Peyer's patch (tissue), 4 donors: ENCODE measurements around the gene NMT1. TPM values are rescaled to one million over a fixed set of nuclear protein-coding genes. Genes with fewer than 3 reads are reported as not detected.

Source experiments
- DNase-seq, 3 donors: peaks; one replicate each; pipeline ENCODE4 v3.0.0-alpha.2; 2017 to 2019
- H3K27ac ChIP-seq, 4 donors: fragments of 200-600 bp; sonication (generic); one replicate each; pipeline ENCODE4 v1.5.1; 2016 to 2019
- H3K27me3 ChIP-seq, 2 donors: fragments of 200-600 bp; sonication (generic); one replicate each; pipeline ENCODE4 v1.5.1; 2019
- H3K36me3 ChIP-seq, 3 donors: fragments of 200-600 bp; sonication (generic); one replicate each; pipeline ENCODE4 v1.5.1; 2016 to 2019
- H3K4me1 ChIP-seq, 4 donors: fragments of 200-600 bp; sonication (generic); one replicate each; pipeline ENCODE4 v1.5.1; 2016 to 2019
- H3K4me3 ChIP-seq, 4 donors: fragments of 200-600 bp; sonication (generic); 1 replicate in 3 of 4; 2 replicates in 1 of 4; pipeline ENCODE4 v1.5.1; 2016 to 2019; ENCODE audit warnings: mild to moderate bottlenecking in 1 of 4
- H3K9me3 ChIP-seq, 4 donors: fragments of 200-600 bp; sonication (generic); one replicate each; pipeline ENCODE4 v1.5.1; 2016 to 2019; ENCODE audit warnings: mild to moderate bottlenecking in 1 of 4
- POLR2A ChIP-seq, 2 donors: fragments of 450-650 bp; IDR thresholded peaks; one replicate each; pipeline ENCODE4 v1.5.1; 2017; ENCODE audit warnings: antibody characterized with exemption in 2 of 2, mild to moderate bottlenecking in 2 of 2, moderate library complexity in 2 of 2
- total RNA-seq, 4 donors: library from RNA; depleted of rRNA; stranded (reverse); fragments of >200 nt; gene quantifications; one replicate each; pipeline ENCODE4 v1.1.0, GENCODE V29; 2016
- TF ChIP-seq, protein P1 (sequence below), 6 experiments: fragments of 450-650 bp in 4 of 6; fragments of 200-600 bp in 2 of 6; sonication (generic) in 1 of 6; IDR thresholded peaks; one replicate each; pipeline ENCODE4 v1.5.1; 2017 to 2019; ENCODE audit warnings: antibody characterized with exemption in 6 of 6, mild to moderate bottlenecking in 3 of 6, moderate library complexity in 1 of 6

NMT1 gene
- total RNA-seq, 4 donors from 2014 or later: 60.9 to 111 (median 77.1) TPM

DNA sequence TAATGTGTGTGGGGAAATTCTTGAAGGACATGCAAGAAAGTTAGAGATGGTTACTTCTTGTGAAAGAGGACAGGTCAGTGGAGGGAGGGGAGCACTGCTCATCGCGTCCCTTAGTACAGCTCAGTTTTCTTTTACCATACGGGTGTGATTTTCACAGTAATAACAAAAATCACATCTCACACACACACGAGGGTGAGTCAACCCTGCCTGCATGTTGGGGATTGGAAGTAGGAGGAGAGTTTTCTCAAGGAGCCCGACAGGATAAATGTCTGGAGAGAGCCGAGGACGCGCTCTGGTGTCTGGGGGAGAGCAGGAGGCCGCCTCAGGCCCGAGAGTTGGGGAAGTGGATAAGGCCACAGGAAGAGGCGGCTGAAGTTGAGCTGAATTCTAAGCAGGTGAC, 54.8 kb downstream of the NMT1 start:
- Histone ChIP-seq H3K9me3 (no peaks in the 10 kb centered on the region), H3K4me3 (no peak overlapping the region), H3K4me1 (peaks cover 0 to 2% (median 0%) of the 10 kb centered on the region in 4 donors), H3K36me3 (peaks cover 0 to 4% (median 0%) of the 10 kb centered on the region in 3 donors), H3K27me3 (no peaks in the 10 kb centered on the region), H3K27ac (no peak overlapping the region)
- TF ChIP-seq POLR2A (IDR thresholded peaks at IDR 0.05): no peak
- TF ChIP-seq, protein P1, sequence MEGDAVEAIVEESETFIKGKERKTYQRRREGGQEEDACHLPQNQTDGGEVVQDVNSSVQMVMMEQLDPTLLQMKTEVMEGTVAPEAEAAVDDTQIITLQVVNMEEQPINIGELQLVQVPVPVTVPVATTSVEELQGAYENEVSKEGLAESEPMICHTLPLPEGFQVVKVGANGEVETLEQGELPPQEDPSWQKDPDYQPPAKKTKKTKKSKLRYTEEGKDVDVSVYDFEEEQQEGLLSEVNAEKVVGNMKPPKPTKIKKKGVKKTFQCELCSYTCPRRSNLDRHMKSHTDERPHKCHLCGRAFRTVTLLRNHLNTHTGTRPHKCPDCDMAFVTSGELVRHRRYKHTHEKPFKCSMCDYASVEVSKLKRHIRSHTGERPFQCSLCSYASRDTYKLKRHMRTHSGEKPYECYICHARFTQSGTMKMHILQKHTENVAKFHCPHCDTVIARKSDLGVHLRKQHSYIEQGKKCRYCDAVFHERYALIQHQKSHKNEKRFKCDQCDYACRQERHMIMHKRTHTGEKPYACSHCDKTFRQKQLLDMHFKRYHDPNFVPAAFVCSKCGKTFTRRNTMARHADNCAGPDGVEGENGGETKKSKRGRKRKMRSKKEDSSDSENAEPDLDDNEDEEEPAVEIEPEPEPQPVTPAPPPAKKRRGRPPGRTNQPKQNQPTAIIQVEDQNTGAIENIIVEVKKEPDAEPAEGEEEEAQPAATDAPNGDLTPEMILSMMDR (IDR thresholded peaks at IDR 0.05): no peak
- DNase-seq: no peak

DNA sequence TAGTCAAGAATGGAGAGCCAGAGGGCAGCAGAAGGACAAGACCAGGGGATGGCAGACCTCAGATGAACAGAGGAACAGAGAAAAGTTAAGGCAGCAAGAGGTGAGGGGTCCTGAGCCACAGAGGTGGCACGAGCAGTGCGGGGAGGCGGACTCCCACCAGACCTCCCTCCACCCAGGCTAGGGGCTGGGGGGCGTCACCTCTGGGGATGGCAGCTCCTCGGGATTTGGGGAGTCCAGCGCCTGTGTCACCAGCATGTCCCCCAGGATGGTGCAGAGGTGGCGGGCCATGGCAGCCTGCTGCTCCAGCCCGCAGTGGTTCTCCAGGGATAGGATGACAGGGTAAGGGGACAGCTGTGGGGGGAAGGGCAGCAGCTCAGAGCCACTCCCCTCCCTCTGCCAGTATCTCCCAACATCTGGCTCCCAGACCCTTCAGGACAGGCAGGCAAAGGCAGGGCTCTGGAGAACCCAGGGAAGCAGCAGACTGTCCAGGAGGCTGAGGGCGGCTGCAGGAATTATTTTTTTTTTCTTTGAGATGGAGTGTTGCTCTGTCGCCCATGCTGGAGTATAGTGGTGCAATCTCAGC, 55.4 kb downstream of the NMT1 start:
- Histone ChIP-seq H3K27me3 (no peaks in the 10 kb centered on the region), H3K27ac (no peak overlapping the region), H3K4me3 (no peak overlapping the region), H3K36me3 (peaks cover 0 to 4% (median 0%) of the 10 kb centered on the region in 3 donors), H3K9me3 (no peaks in the 10 kb centered on the region), H3K4me1 (no peaks in the 10 kb centered on the region)
- no peak for TF ChIP-seq POLR2A (IDR thresholded peaks at IDR 0.05)
- TF ChIP-seq, protein P1 (IDR thresholded peaks at IDR 0.05): no peak
- DNase-seq: no peak

DNA sequence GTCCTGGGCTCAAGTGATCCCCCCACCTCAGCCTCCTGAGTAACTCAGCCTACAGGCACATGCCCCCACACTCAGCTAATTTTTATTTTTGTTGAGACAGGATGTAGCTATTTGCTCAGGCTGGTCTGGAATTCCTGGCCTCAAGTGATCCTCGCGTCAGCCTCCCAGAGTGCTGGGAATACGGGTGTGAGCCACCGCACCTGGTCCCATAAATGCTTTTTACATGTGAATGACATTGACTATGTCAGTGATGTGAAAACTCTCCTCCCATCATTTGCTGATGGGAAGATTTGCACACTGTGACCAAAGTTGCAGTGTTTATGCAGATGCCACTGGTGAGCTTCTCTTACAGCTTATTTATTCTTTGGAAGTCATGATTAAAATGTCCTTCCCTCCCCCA, 56.2 kb downstream of the NMT1 start:
- Histone ChIP-seq H3K4me1 (peaks cover 0 to 5% (median 0%) of the 10 kb centered on the region in 4 donors), H3K27me3 (no peaks in the 10 kb centered on the region), H3K27ac (no peak overlapping the region), H3K4me3 (no peak overlapping the region), H3K9me3 (no peaks in the 10 kb centered on the region), H3K36me3 (peaks cover 0 to 4% (median 0%) of the 10 kb centered on the region in 3 donors)
- TF ChIP-seq, protein P1 (IDR thresholded peaks at IDR 0.05): no peak
- no peak for TF ChIP-seq POLR2A (IDR thresholded peaks at IDR 0.05)
- no peak for DNase-seq

DNA sequence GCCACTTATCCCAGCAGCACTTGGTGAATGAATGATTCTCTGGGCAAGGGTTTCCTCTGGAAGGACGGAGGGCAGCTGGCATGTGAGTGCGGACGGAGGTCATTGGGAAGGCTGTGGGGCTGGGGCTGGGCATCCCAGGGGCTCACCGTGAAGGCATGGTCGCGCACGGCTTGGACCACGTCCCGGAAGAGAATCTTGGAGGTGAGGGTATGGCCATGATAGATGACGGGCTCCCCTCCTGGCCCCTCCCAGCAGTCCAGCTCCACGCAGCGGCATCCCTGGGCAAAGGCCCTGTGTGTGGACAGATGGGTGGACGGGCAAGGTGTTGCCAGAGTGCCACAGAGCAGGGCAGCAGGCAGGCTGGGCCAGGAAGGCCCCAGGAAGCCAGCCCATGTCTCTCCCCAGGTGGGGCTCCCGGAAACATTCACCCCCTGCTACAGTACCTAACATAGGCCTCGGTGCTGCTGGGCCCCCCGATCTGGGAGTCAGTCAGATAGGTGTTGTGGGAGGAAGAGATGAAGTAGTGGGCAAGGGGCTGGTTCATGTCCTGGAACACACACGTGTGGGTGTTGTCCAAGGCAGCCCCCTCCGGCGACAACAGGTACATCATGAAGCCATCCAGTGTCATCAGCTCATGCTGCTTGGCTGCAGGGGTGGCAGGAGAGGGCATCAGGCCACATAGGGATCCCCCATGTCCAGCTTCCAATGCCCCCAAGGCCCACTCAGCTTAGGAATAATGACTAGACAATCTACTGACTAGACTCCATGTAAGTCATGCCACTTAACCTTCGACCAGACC, 56.9 kb downstream of the NMT1 start:
- DNase-seq: no peak
- H3K36me3 ChIP-seq: peaks cover 0 to 4% (median 0%) of the 10 kb centered on the region in 3 donors
- H3K27me3 ChIP-seq: no peaks in the 10 kb centered on the region
- H3K27ac ChIP-seq: no peak overlapping the region
- H3K4me1 ChIP-seq: peaks cover 0 to 12% (median 0%) of the 10 kb centered on the region in 4 donors
- no peak overlapping the region for H3K4me3 ChIP-seq
- TF ChIP-seq, protein P1 (IDR thresholded peaks at IDR 0.05): no peak
- TF ChIP-seq POLR2A (IDR thresholded peaks at IDR 0.05): no peak
- H3K9me3 ChIP-seq: no peaks in the 10 kb centered on the region

DNA sequence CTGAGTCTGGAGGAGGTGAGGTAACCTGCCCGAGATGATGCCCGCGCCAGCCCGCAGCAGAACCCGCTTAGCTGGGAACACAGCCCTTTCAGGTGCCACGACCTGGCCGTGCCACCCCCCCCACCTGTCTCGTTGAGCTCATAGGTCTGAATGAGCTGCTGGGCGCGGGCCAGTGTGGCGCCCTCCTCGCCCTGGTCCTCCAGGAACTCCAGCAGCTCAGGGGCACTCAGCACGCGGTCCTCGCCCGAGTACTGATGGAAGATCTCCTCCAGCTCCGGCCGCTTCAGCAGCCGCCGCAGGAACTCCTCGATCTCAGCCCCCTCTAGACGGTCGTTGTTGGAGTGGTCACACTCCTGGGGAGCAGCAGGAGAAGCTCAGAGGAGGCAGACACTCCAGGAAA, 57.6 kb downstream of the NMT1 start:
- Histone ChIP-seq H3K36me3 (peaks cover 0 to 4% (median 0%) of the 10 kb centered on the region in 3 donors), H3K27ac (no peak overlapping the region)
- TF ChIP-seq POLR2A (IDR thresholded peaks at IDR 0.05): no peak
- TF ChIP-seq, protein P1 (IDR thresholded peaks at IDR 0.05): no peak

More for the DNA sequence above, 57.6 kb downstream of the NMT1 start:
- Histone ChIP-seq H3K4me1 (peaks cover 0 to 17% (median 2%) of the 10 kb centered on the region in 4 donors), H3K4me3 (no peak overlapping the region), H3K9me3 (no peaks in the 10 kb centered on the region), H3K27me3 (no peaks in the 10 kb centered on the region)
- no peak for DNase-seq
